Measurements from ENCODE around the gene UNG. TPM values are rescaled to one million over a fixed set of nuclear protein-coding genes. Genes with fewer than 3 reads are reported as not detected.

UNG gene
- total and polyA plus RNA-seq, 2 of the 8 experiments (the other 6 are each of a cell fraction or from before 2014, with no cell fraction given) = 71.6 to 163 TPM

- no peak for TF ChIP-seq EP300 (IDR thresholded peaks at IDR 0.05; ENCODE audit: borderline replicate concordance in 1 of 2, low read depth in 2 of 2, low read length in 2 of 2)
- TF ChIP-seq CBX8 (IDR thresholded peaks at IDR 0.05; ENCODE audit: borderline replicate concordance, low read depth, low read length) = no peak
- no peak for TF ChIP-seq RNF2 (IDR thresholded peaks at IDR 0.05; ENCODE audit: borderline replicate concordance, low read depth, low read length, missing control alignments, poor library complexity, severe bottlenecking)
- no peak for TF ChIP-seq EGR1 (IDR thresholded peaks at IDR 0.05; ENCODE audit: borderline replicate concordance, low read depth, low read length)
- no peak for TF ChIP-seq SRF (IDR thresholded peaks at IDR 0.05; ENCODE audit: low read depth, low read length)
- TF ChIP-seq USF2 (IDR thresholded peaks at IDR 0.05; ENCODE audit: low read length) = peak; percentile 66
- TF ChIP-seq KDM5A (IDR thresholded peaks at IDR 0.05; ENCODE audit: low read length) = no peak
- peak; percentile 86 for TF ChIP-seq YY1 (IDR thresholded peaks at IDR 0.05; ENCODE audit: low read depth, low read length)
- no peak; the same call in 1 of the 2 replicates for TF ChIP-seq RBBP5 (IDR thresholded peaks at IDR 0.05; ENCODE audit: borderline replicate concordance, low read depth, low read length)
- no peak for TF ChIP-seq SIRT6 (IDR thresholded peaks at IDR 0.05; ENCODE audit: low read length)
- 0 out of 2 replicates have a peak, but pooled peaks have one; percentile 3 for TF ChIP-seq CREB1 (IDR thresholded peaks at IDR 0.05)
- no peak for TF ChIP-seq JUN (IDR thresholded peaks at IDR 0.05; ENCODE audit: low read depth, low read length)
- TF ChIP-seq CHD1 (IDR thresholded peaks at IDR 0.05; ENCODE audit: low read depth, low read length) = no peak
- TF ChIP-seq KDM4A (IDR thresholded peaks at IDR 0.05; ENCODE audit: low read depth, low read length, severe bottlenecking) = peak; percentile 52
- TF ChIP-seq TAF7 (optimal IDR thresholded peaks at IDR 0.05; ENCODE audit: borderline replicate concordance, low read depth, low read length) = no peak
- peak; percentile 87 for TF ChIP-seq TAF1 (IDR thresholded peaks at IDR 0.05; ENCODE audit: low read depth, low read length)
- TF ChIP-seq SAP30 (IDR thresholded peaks at IDR 0.05; ENCODE audit: insufficient read depth, insufficient replicate concordance, low read length) = no peak
- TF ChIP-seq SUZ12 (IDR thresholded peaks at IDR 0.05; ENCODE audit: low read length) = no peak
- peak in 1 of 2 experiments; percentile 67; a peak in 1 of 4 replicates for TF ChIP-seq HDAC2 (IDR thresholded peaks at IDR 0.05; ENCODE audit: borderline replicate concordance in 1 of 2, low read depth in 2 of 2, low read length in 2 of 2)
- TF ChIP-seq CHD2 (IDR thresholded peaks at IDR 0.05; ENCODE audit: low read length) = peak; percentile 86
Observed at GRCh38 chr12:109097435-109098182, at the start of gene UNG (continued).
